K562 (cell line): ENCODE measurements around the gene RIC3. TPM values are rescaled to one million over a fixed set of nuclear protein-coding genes. Genes with fewer than 3 reads are reported as not detected.

Experiments used
- ATAC-seq: fragments of 200-7000 bp; cut with Tn5 transposase; 3 replicates; pipeline ENCODE4 v1.9.1; 2020; ENCODE audit warnings: moderate library complexity
- BruUV-seq: library from RNA; stranded (reverse); fragments of 400-500 nt; replicated peaks from 2 replicates; lab custom pipeline; 2021; lab: Mats Ljungman, UMichigan
- CTCF ChIA-PET: fragments of 300-600 bp; formaldehyde crosslinking; extraction: SDS; loops from one replicate; lab custom pipeline; 2021; ENCODE audit warnings: low intra/inter-chr PET ratio; lab: Yijun Ruan, JAX
- POLR2A ChIA-PET: fragments of 300-600, 350-650 bp; sonication (Branson Sonifier 250); formaldehyde crosslinking; extraction: SDS; loops from one replicate; lab custom pipeline; 2021; ENCODE audit warnings: antibody characterized with exemption, inconsistent platforms; lab: Yijun Ruan, JAX
- DNase-seq, 4 experiments: peaks; one replicate each; pipeline versions ENCODE4 v3.0.0 to v3.0.0-alpha.2; 2011 to 2018; ENCODE audit warnings: low spot score in 3 of 4, mixed read lengths in 3 of 4; ENCODE audit errors: extremely low read depth in 1 of 4
- FAIRE-seq: peaks from 2 replicates; lab custom pipeline; 2011; peaks lifted over from hg19 to GRCh38; lab: Jason Lieb, UNC
- H2AFZ ChIP-seq: 2 replicates; pipeline ENCODE4 v1.6.0; 2011; ENCODE audit warnings: low read depth, low read length, control low read depth, inconsistent platforms
- H3K27ac ChIP-seq: fragments of 200-600 bp; 3 replicates; pipeline ENCODE4 v1.8.0; 2011; ENCODE audit warnings: low read depth, mild to moderate bottlenecking, control low read depth, inconsistent platforms, low read length, moderate library complexity, mixed read lengths; ENCODE audit errors: extremely low read depth
- H3K27me3 ChIP-seq, 2 experiments: fragments of 300-600 bp in 1 of 2; 2 replicates in 1 of 2; 3 replicates in 1 of 2; pipeline versions ENCODE4 v1.6.0 to v1.8.0; 2011; ENCODE audit warnings: inconsistent platforms in 2 of 2, low read length in 2 of 2, mild to moderate bottlenecking in 1 of 2, mixed read lengths in 1 of 2, moderate library complexity in 1 of 2; ENCODE audit not compliant: control insufficient read depth in 2 of 2, insufficient read depth in 2 of 2
- H3K36me3 ChIP-seq: fragments of 300-600 bp; 3 replicates; pipeline ENCODE4 v1.8.0; 2011; ENCODE audit warnings: mild to moderate bottlenecking, low read length, inconsistent platforms; ENCODE audit not compliant: control insufficient read depth, insufficient read depth
- H3K4me1 ChIP-seq, 2 experiments: fragments of 200-600 bp in 1 of 2; replicated peaks in 1 of 2; 2 replicates in 1 of 2; 3 replicates in 1 of 2; pipeline versions ENCODE4 v1.5.1 to v1.8.0; 2011; ENCODE audit warnings: inconsistent platforms in 2 of 2, low read length in 2 of 2, mild to moderate bottlenecking in 1 of 2, mixed read lengths in 1 of 2, moderate library complexity in 1 of 2; ENCODE audit not compliant: control insufficient read depth in 2 of 2, insufficient read depth in 2 of 2
- H3K4me2 ChIP-seq: 2 replicates; pipeline ENCODE4 v1.6.1; 2011; ENCODE audit warnings: low read length, control low read depth, inconsistent platforms, mixed read lengths; ENCODE audit not compliant: insufficient read depth
- H3K4me3 ChIP-seq: fragments of 200-600 bp; sonication (generic), shearing (Covaris generic); 2 replicates; pipeline ENCODE4 v1.5.1; 2016; ENCODE audit warnings: control low read depth, inconsistent platforms
- H3K79me2 ChIP-seq: fragments of 200-600 bp; 3 replicates; pipeline ENCODE4 v1.8.0; 2011; ENCODE audit warnings: low read length, inconsistent platforms; ENCODE audit not compliant: control insufficient read depth, insufficient read depth
- H3K9ac ChIP-seq, 2 experiments: 2 replicates each; pipeline versions ENCODE4 v1.6.0 to v1.6.1; 2011; ENCODE audit warnings: low read depth in 2 of 2, low read length in 2 of 2, control low read depth in 1 of 2, inconsistent platforms in 1 of 2, mild to moderate bottlenecking in 1 of 2, mixed read lengths in 1 of 2; ENCODE audit not compliant: insufficient read depth in 1 of 2
- H3K9me1 ChIP-seq: one replicate; pipeline ENCODE4 v1.6.0; 2011; ENCODE audit warnings: inconsistent platforms, mild to moderate bottlenecking, low read length, moderate library complexity; ENCODE audit not compliant: control insufficient read depth, insufficient read depth
- H3K9me3 ChIP-seq: replicated peaks from 2 replicates; pipeline ENCODE4 v1.5.1; 2011; ENCODE audit warnings: low read depth, low read length, inconsistent platforms; ENCODE audit not compliant: control insufficient read depth, insufficient read depth
- H4K20me1 ChIP-seq: replicated peaks from 2 replicates; pipeline ENCODE4 v1.6.1; 2011; ENCODE audit warnings: low read length, inconsistent platforms, mixed read lengths; ENCODE audit not compliant: control insufficient read depth, insufficient read depth
- ATF1 ChIP-seq, 2 experiments: fragments of 450-650 bp in 1 of 2; IDR thresholded peaks; 2 replicates each; pipeline ENCODE4 v1.6.1; 2016; ENCODE audit warnings: missing compliant biosample characterization in 1 of 2, missing genetic modification characterization in 1 of 2
- BHLHE40 ChIP-seq: IDR thresholded peaks from 2 replicates; pipeline ENCODE4 v1.6.1; 2011; ENCODE audit warnings: low read length, improper control_type of control experiment
- CBX5 ChIP-seq: IDR thresholded peaks from 2 replicates; pipeline ENCODE4 v1.6.1; 2014; ENCODE audit warnings: low read depth, borderline replicate concordance
- CUX1 ChIP-seq: fragments of 200-800 bp; sonication (Bioruptor generic); IDR thresholded peaks from 2 replicates; pipeline ENCODE4 v1.6.1; 2016; ENCODE audit warnings: missing genetic modification characterization, missing compliant biosample characterization
- EP400 ChIP-seq: fragments of 450-650 bp; IDR thresholded peaks from 2 replicates; pipeline ENCODE4 v1.6.1; 2017; ENCODE audit warnings: antibody characterized with exemption, mild to moderate bottlenecking, moderate library complexity
- MEF2A ChIP-seq: IDR thresholded peaks from 2 replicates; pipeline ENCODE4 v1.6.1; 2011; ENCODE audit warnings: low read depth, mild to moderate bottlenecking, low read length, moderate library complexity; ENCODE audit not compliant: control insufficient read depth
- PHTF2 ChIP-seq: fragments of 250-450 bp; sonication (Bioruptor Pico); IDR thresholded peaks from 2 replicates; pipeline ENCODE4 v1.5.0; 2021; ENCODE audit warnings: mild to moderate bottlenecking
- ZBTB26 ChIP-seq: fragments of 450-650 bp; formaldehyde crosslinking; IDR thresholded peaks from 2 replicates; pipeline ENCODE4 v1.4.0; 2022; ENCODE audit warnings: missing genetic modification characterization
- ZBTB7A ChIP-seq: IDR thresholded peaks from 2 replicates; pipeline ENCODE4 v1.6.1; 2011; ENCODE audit warnings: low read depth, mild to moderate bottlenecking, low read length, moderate library complexity, borderline replicate concordance; ENCODE audit not compliant: control insufficient read depth
- ZEB2 ChIP-seq: fragments of 450-650 bp; IDR thresholded peaks from 2 replicates; pipeline ENCODE4 v1.6.1; 2016
- ZNF12 ChIP-seq: sonication (generic); formaldehyde crosslinking; IDR thresholded peaks from 2 replicates; pipeline ENCODE4 v1.4.0; 2020; ENCODE audit warnings: mild to moderate bottlenecking, missing genetic modification reagents
- ZNF639 ChIP-seq, 2 experiments: fragments of 200-800 bp in 1 of 2; sonication (Bioruptor generic) in 1 of 2; sonication (generic) in 1 of 2; formaldehyde crosslinking in 1 of 2; IDR thresholded peaks in 1 of 2; conservative IDR thresholded peaks in 1 of 2; 2 replicates each; pipeline versions ENCODE4 v1.5.0 to v1.6.1; 2016 to 2020; ENCODE audit warnings: missing compliant biosample characterization in 1 of 2, missing genetic modification characterization in 1 of 2, missing genetic modification reagents in 1 of 2
- ZNF77 ChIP-seq: fragments of 250-450 bp; sonication (Bioruptor Pico); IDR thresholded peaks from 2 replicates; pipeline ENCODE4 v1.5.0; 2020
- WGBS: fragments of 100-300 bp; shearing (Covaris generic); methylation state at CpG from one replicate; pipeline ENCODE4 v1.1.6; 2016; ENCODE audit warnings: low coverage, mixed read lengths; ENCODE audit not compliant: insufficient coverage; ENCODE audit errors: missing lambda C conversion rate; 5-methylcytosine and 5-hydroxymethylcytosine counted together
- in situ Hi-C: fragments of 300-500 bp; cut with MboI; formaldehyde crosslinking; loops from 4 replicates; pipeline ENCODE4 v1.15.0; 2018; ENCODE audit warnings: inconsistent platforms, mixed read lengths
- intact Hi-C: fragments of 100-400 bp; cut with micrococcal nuclease; formaldehyde crosslinking; loops from 2 replicates; pipeline ENCODE4 v1.14.2; 2022
- polyA plus RNA-seq, 8 experiments: library from polyadenylated mRNA; depleted of rRNA in 4 of 8; stranded (reverse) in 5 of 8; unstranded in 3 of 8; fragments of >200 nt; fragmentation: Nextera tagmentation in 2 of 8; fragmentation: Illumina TruSeq in 1 of 8; extraction: Ambion mirVana in 2 of 8; extraction: Trizol in 1 of 8; gene quantifications; 2 replicates each; pipeline versions ENCODE4 v1.2.1 to v1.2.3, GENCODE V29; 2011 to 2014; ENCODE audit warnings: inconsistent platforms in 1 of 8, missing spikeins in 1 of 8
- total RNA-seq, 7 experiments: library from RNA; depleted of rRNA in 6 of 7; stranded (reverse); fragments of >200 nt in 6 of 7; fragmentation: Illumina TruSeq in 2 of 7; extraction: Trizol in 2 of 7; gene quantifications; 2 replicates each; pipeline versions ENCODE4 v1.2.1 to v1.2.3, GENCODE V29; 2011 to 2021; ENCODE audit warnings: low replicate concordance in 1 of 7
- TF ChIP-seq, protein P1 (sequence below): sonication (generic); formaldehyde crosslinking; IDR thresholded peaks from 2 replicates; pipeline ENCODE4 v1.8.0; 2022; ENCODE audit warnings: missing genetic modification reagents, mild to moderate bottlenecking, moderate library complexity, borderline replicate concordance

RIC3 gene
- total and polyA plus RNA-seq, 9 of the 15 experiments (the other 6 are each of a cell fraction or from before 2014, with no cell fraction given) = 0.03 to 0.16 (median 0.05) TPM; not detected in 4

DNA sequence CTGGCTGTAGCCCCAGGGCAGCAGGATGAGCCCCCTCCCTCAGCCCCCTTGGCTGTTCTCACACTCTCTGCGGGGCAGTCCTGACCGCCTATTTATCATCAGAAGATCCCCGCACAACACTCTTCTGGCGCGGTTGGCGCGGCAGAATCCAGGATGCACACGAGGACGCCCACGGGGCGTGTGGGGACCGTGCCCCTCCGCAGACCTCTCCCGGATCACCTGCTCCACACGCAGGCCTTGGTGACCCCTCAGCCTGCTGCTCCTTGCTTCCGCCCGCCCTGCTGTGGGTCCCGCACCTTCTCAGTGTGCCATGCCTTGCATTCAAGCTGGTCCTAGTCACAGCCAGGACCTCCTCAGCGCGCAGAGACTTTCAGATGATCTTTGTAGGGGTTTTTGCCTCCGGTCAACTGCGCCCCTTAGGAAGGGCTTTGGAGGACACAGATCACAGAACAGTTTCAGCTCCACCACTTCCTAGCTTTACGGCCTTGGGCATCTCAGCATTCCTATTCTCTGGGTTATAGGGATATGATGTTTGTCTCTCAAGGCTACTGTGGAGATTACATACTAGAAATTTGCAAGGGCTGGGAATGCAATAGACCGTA lies 88.7 kb downstream of the RIC3 start:
- BruUV-seq = no TSS peak
- Histone ChIP-seq H3K9ac (no peak overlapping the region), H3K4me2 (no peak overlapping the region), H3K9me1 (no peaks in the 10 kb centered on the region), H3K9me3 (no peaks in the 10 kb centered on the region), H3K27me3 (peaks cover 0 to 35% of the 10 kb centered on the region in 2 experiments; a peak in 3 of 5 replicates), H3K4me1 (no peaks in the 10 kb centered on the region), H3K79me2 (no peaks in the 10 kb centered on the region), H3K27ac (no peak overlapping the region), H2AFZ (no peak overlapping the region), H3K36me3 (no peaks in the 10 kb centered on the region), H3K4me3 (no peak overlapping the region), H4K20me1 (no peaks in the 10 kb centered on the region)
- ATAC-seq (no peak), DNase-seq (no peak), FAIRE-seq (no peak)
- in situ Hi-C loops (no loop called here), intact Hi-C loops (no loop called here)
- ChIA-PET CTCF (no interaction called here), POLR2A (no interaction called here)
- WGBS = 30% methylated on average over 24 of the region's 24 CpGs
- TF ChIP-seq, protein P1, sequence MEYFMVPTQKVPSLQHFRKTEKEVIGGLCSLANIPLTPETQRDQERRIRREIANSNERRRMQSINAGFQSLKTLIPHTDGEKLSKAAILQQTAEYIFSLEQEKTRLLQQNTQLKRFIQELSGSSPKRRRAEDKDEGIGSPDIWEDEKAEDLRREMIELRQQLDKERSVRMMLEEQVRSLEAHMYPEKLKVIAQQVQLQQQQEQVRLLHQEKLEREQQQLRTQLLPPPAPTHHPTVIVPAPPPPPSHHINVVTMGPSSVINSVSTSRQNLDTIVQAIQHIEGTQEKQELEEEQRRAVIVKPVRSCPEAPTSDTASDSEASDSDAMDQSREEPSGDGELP (CRISPR knock-in tag) = no peak
- TF ChIP-seq MEF2A = no peak
- no peak for TF ChIP-seq ZEB2
- TF ChIP-seq ZBTB26 (CRISPR knock-in tag) = no peak
- TF ChIP-seq ZNF77 (CRISPR knock-in tag) = no peak
- TF ChIP-seq ZNF639 (CRISPR knock-in tag; conservative IDR thresholded peaks at IDR 0.05 in 1 of 2, IDR thresholded peaks at IDR 0.05 in 1 of 2) = no peak
- no peak for TF ChIP-seq CUX1 (CRISPR knock-in tag)
- no peak for TF ChIP-seq ATF1 (CRISPR knock-in tag; IDR thresholded peaks at IDR 0.05)
- TF ChIP-seq ATF1 (tag; IDR thresholded peaks at IDR 0.05) = no peak
- TF ChIP-seq ZBTB7A = no peak
- no peak for TF ChIP-seq CBX5
- TF ChIP-seq EP400 = no peak
- no peak for TF ChIP-seq BHLHE40
- no peak for TF ChIP-seq ZNF12 (CRISPR knock-in tag)
- TF ChIP-seq PHTF2 = no peak
